AG10803 (cell line): ENCODE measurements around the gene DCTPP1.

Source experiments
- DNase-seq: peaks from one replicate; pipeline ENCODE4 v3.0.0; 2010; ENCODE audit warnings: low read depth
- H3K4me3 ChIP-seq: 2 replicates; pipeline ENCODE4 v1.5.1; 2011; ENCODE audit warnings: mild to moderate bottlenecking, low read length, control low read depth
- TF ChIP-seq, protein P1 (sequence below): conservative IDR thresholded peaks from 2 replicates; pipeline ENCODE4 v1.5.1; 2011; ENCODE audit warnings: mild to moderate bottlenecking, low read length, control low read depth, inconsistent platforms

Gene DCTPP1

GRCh38 chr16:30437511-30438046, 7.7 kb upstream of the DCTPP1 start:
- TF ChIP-seq, protein P1, sequence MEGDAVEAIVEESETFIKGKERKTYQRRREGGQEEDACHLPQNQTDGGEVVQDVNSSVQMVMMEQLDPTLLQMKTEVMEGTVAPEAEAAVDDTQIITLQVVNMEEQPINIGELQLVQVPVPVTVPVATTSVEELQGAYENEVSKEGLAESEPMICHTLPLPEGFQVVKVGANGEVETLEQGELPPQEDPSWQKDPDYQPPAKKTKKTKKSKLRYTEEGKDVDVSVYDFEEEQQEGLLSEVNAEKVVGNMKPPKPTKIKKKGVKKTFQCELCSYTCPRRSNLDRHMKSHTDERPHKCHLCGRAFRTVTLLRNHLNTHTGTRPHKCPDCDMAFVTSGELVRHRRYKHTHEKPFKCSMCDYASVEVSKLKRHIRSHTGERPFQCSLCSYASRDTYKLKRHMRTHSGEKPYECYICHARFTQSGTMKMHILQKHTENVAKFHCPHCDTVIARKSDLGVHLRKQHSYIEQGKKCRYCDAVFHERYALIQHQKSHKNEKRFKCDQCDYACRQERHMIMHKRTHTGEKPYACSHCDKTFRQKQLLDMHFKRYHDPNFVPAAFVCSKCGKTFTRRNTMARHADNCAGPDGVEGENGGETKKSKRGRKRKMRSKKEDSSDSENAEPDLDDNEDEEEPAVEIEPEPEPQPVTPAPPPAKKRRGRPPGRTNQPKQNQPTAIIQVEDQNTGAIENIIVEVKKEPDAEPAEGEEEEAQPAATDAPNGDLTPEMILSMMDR = no peak
- no peak overlapping the region for H3K4me3 ChIP-seq
- DNase-seq = no peak

GRCh38 chr16:30434852-30435251, 5.0 kb upstream of the DCTPP1 start:
- no peak for DNase-seq
- no peak overlapping the region for H3K4me3 ChIP-seq
- TF ChIP-seq, protein P1 = no peak

DNA sequence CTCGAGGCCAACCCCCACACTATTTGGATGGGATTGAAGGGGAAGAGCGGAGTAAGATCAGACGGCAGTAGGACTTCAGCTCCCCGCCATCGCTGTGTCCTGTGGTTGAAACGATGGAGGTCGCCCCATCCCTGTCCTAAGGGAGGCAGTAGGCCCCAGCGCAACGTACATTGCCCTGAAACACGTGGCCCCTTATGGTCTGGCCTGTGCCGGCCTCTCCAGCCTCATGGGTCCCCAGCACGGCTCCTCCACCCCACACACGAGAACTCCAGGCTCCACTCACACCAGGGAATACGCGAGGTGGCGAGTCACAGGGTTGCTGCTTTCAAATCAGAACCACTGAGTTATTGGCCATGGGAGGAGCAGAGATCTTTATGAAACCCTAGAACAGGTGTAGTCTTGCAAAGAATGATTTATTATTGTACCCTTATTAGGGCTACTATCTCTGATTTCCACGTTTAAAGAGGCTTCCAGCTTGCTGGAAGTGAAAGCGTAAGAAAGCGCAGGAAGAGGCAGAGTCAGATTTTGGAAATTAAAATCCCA, 669 bp upstream of the DCTPP1 start:
- peak overlapping the region; percentile 89 for H3K4me3 ChIP-seq
- DNase-seq = no peak

GRCh38 chr16:30429418-30429677, 482 bp downstream of the DCTPP1 start:
- TF ChIP-seq, protein P1 = no peak
- H3K4me3 ChIP-seq = peak overlapping the region; percentile 89
- no peak for DNase-seq

More for the DNA sequence above, 669 bp upstream of the DCTPP1 start:
- TF ChIP-seq, protein P1 = no peak

- H3K4me3 ChIP-seq = no peak overlapping the region
- no peak for DNase-seq
- TF ChIP-seq, protein P1 = no peak
Observed at GRCh38 chr16:30428055-30428454, 1.8 kb downstream of the DCTPP1 start.

GRCh38 chr16:30421010-30421409, 8.8 kb downstream of the DCTPP1 start:
- TF ChIP-seq, protein P1 = no peak
- DNase-seq = no peak

GRCh38 chr16:30418350-30419181, 11.3 kb downstream of the DCTPP1 start:
- no peak for DNase-seq
- H3K4me3 ChIP-seq = peak overlapping the region; percentile 60
- TF ChIP-seq, protein P1 = no peak; the same call in 1 of the 2 replicates

More at GRCh38 chr16:30421010-30421409, 8.8 kb downstream of the DCTPP1 start:
- H3K4me3 ChIP-seq = no peak overlapping the region
